OCI-LY7 (cell line): ENCODE results near the gene SRRM2. TPM values are rescaled to one million over a fixed set of nuclear protein-coding genes. Genes with fewer than 3 reads are reported as not detected.

Experiments used
- BruUV-seq: library from RNA; stranded (reverse); fragments of 400-500 nt; replicated peaks from 2 replicates; lab custom pipeline; 2021; lab: Mats Ljungman, UMichigan
- CTCF ChIA-PET: fragments of 300-600 bp; sonication (Branson Sonifier 250); formaldehyde crosslinking; loops from one replicate; lab custom pipeline; 2022; ENCODE audit warnings: antibody characterized with exemption; ENCODE audit not compliant: unreplicated experiment; lab: Charles Lee
- POLR2A ChIA-PET: fragments of 300-600 bp; sonication (Branson Sonifier 250); formaldehyde crosslinking; loops from one replicate; lab custom pipeline; 2022; ENCODE audit warnings: antibody characterized with exemption; lab: Charles Lee
- DNase-seq: peaks from one replicate; pipeline ENCODE4 v3.0.0-alpha.2; 2015; ENCODE audit warnings: low spot score
- H2AFZ ChIP-seq: fragments of 200-600 bp; sonication (generic), shearing (Covaris generic); 2 replicates; pipeline ENCODE4 v1.6.1; 2014; ENCODE audit warnings: mild to moderate bottlenecking, antibody characterized with exemption, low read length, moderate library complexity
- H3K27ac ChIP-seq: fragments of 200-600 bp; sonication (generic); 2 replicates; pipeline ENCODE4 v1.5.1; 2014; ENCODE audit warnings: mixed run types, low read depth, mild to moderate bottlenecking, moderate library complexity, low read length, inconsistent platforms; ENCODE audit not compliant: poor library complexity, severe bottlenecking
- H3K36me3 ChIP-seq: fragments of 200-600 bp; sonication (generic); 2 replicates; pipeline ENCODE4 v1.6.1; 2014; ENCODE audit warnings: mild to moderate bottlenecking, antibody characterized with exemption, low read length, moderate library complexity, mixed read lengths; ENCODE audit not compliant: insufficient read depth
- H3K4me1 ChIP-seq: fragments of 200-600 bp; sonication (generic); 2 replicates; pipeline ENCODE4 v1.5.1; 2014; ENCODE audit warnings: mild to moderate bottlenecking, low read length; ENCODE audit not compliant: insufficient read depth, poor library complexity, severe bottlenecking
- H3K4me2 ChIP-seq: fragments of 200-600 bp; sonication (generic); 2 replicates; pipeline ENCODE4 v1.6.1; 2014; ENCODE audit warnings: mild to moderate bottlenecking, low read length
- H3K4me3 ChIP-seq: fragments of 200-600 bp; sonication (generic); 2 replicates; pipeline ENCODE4 v1.5.1; 2014; ENCODE audit warnings: mild to moderate bottlenecking, low read depth, low read length; ENCODE audit not compliant: poor library complexity, severe bottlenecking
- H3K79me2 ChIP-seq: fragments of 200-600 bp; sonication (generic); 2 replicates; pipeline ENCODE4 v1.6.1; 2016; ENCODE audit warnings: low read depth, mild to moderate bottlenecking, low read length, moderate library complexity, mixed read lengths; ENCODE audit not compliant: insufficient read depth
- H3K9me2 ChIP-seq: fragments of 200-600 bp; sonication (generic); 2 replicates; pipeline ENCODE4 v1.6.1; 2016; ENCODE audit warnings: mild to moderate bottlenecking, low read length, mixed read lengths; ENCODE audit not compliant: insufficient read depth
- H3K9me3 ChIP-seq: fragments of 200-600 bp; sonication (generic); 2 replicates; pipeline ENCODE4 v1.6.1; 2014; ENCODE audit warnings: mild to moderate bottlenecking, mixed run types, low read length, mixed read lengths
- H4K20me1 ChIP-seq: fragments of 200-600 bp; sonication (generic); 2 replicates; pipeline ENCODE4 v1.6.1; 2014; ENCODE audit warnings: mild to moderate bottlenecking, antibody characterized with exemption, low read length, moderate library complexity, mixed read lengths; ENCODE audit not compliant: insufficient read depth
- CTCF ChIP-seq: fragments of 200-600 bp; sonication (generic); conservative IDR thresholded peaks from 2 replicates; pipeline ENCODE4 v1.5.1; 2014; ENCODE audit warnings: mild to moderate bottlenecking, antibody characterized with exemption, low read length, moderate library complexity, mixed read lengths
- EZH2phosphoT487 ChIP-seq: fragments of 200-600 bp; sonication (generic); IDR thresholded peaks from 2 replicates; pipeline ENCODE4 v1.6.1; 2018; ENCODE audit warnings: low read depth, borderline replicate concordance, mild to moderate bottlenecking, mixed run types, antibody characterized with exemption, low read length, moderate library complexity, mixed read lengths
- intact Hi-C: fragments of 100-400 bp; cut with micrococcal nuclease; formaldehyde crosslinking; loops from one replicate; pipeline ENCODE4 v1.10.0; 2022; ENCODE audit not compliant: unreplicated experiment
- total RNA-seq, 2 experiments: library from RNA; depleted of rRNA in 1 of 2; stranded (reverse); fragments of >200 nt in 1 of 2; shearing (Covaris generic) in 1 of 2; gene quantifications; 2 replicates each; pipeline ENCODE4 v1.2.3, GENCODE V29; 2014 to 2022

SRRM2 gene
- total RNA-seq, 2 experiments from 2014 or later = 208 to 819 TPM

- TF ChIP-seq EZH2phosphoT487 (no peak), CTCF (no peak)
- ChIA-PET CTCF (no interaction called here), POLR2A (no interaction called here)
- Histone ChIP-seq H3K79me2 (no peaks in the 10 kb centered on the region), H3K4me1 (no peaks in the 10 kb centered on the region), H2AFZ (no peak overlapping the region), H3K9me3 (no peaks in the 10 kb centered on the region), H3K27ac (no peak overlapping the region), H3K36me3 (peaks cover 8% of the 10 kb centered on the region; the same call in 1 of the 2 replicates), H3K9me2 (no peaks in the 10 kb centered on the region), H3K4me2 (no peak overlapping the region), H3K4me3 (no peak overlapping the region), H4K20me1 (no peaks in the 10 kb centered on the region)
- no TSS peak for BruUV-seq
- DNase-seq = no peak
- intact Hi-C loops = no loop called here
Observed at GRCh38 chr16:2711370-2712062, 40.9 kb upstream of the SRRM2 start.

GRCh38 chr16:2712063-2712441, 40.4 kb upstream of the SRRM2 start:
- TF ChIP-seq CTCF = no peak
- TF ChIP-seq EZH2phosphoT487 = no peak
- CTCF ChIA-PET = no interaction called here
- no peak overlapping the region for H2AFZ ChIP-seq
- no peaks in the 10 kb centered on the region for H3K9me2 ChIP-seq
- no TSS peak for BruUV-seq
- intact Hi-C loops = no loop called here
- H3K4me2 ChIP-seq = no peak overlapping the region
- no peaks in the 10 kb centered on the region for H3K79me2 ChIP-seq
- no peak overlapping the region for H3K27ac ChIP-seq
- H3K9me3 ChIP-seq = no peaks in the 10 kb centered on the region
- peaks cover 8% of the 10 kb centered on the region; the same call in 1 of the 2 replicates for H3K36me3 ChIP-seq
- H3K4me3 ChIP-seq = no peak overlapping the region
- no peaks in the 10 kb centered on the region for H4K20me1 ChIP-seq
- no peak for DNase-seq
- POLR2A ChIA-PET = no interaction called here
- no peaks in the 10 kb centered on the region for H3K4me1 ChIP-seq

- ChIA-PET POLR2A (no interaction called here), CTCF (no interaction called here)
- H3K27ac ChIP-seq = no peak overlapping the region
- H3K4me2 ChIP-seq = no peak overlapping the region
- H3K9me3 ChIP-seq = no peaks in the 10 kb centered on the region
- H3K4me3 ChIP-seq = no peak overlapping the region
- H2AFZ ChIP-seq = no peak overlapping the region
- TF ChIP-seq CTCF = no peak
- H3K79me2 ChIP-seq = no peaks in the 10 kb centered on the region
- no peak for DNase-seq
- no peaks in the 10 kb centered on the region for H3K9me2 ChIP-seq
- BruUV-seq = no TSS peak
- H4K20me1 ChIP-seq = no peaks in the 10 kb centered on the region
- H3K36me3 ChIP-seq = peaks cover 3% of the 10 kb centered on the region; the same call in 1 of the 2 replicates
- H3K4me1 ChIP-seq = no peaks in the 10 kb centered on the region
- intact Hi-C loops = no loop called here
Observed at GRCh38 chr16:2712546-2712945, 39.9 kb upstream of the SRRM2 start.
